ENCODE data around the gene CMTR1. TPM values are rescaled to one million over a fixed set of nuclear protein-coding genes. Genes with fewer than 3 reads are reported as not detected.

The CMTR1 gene
- total and polyA plus RNA-seq, 2 of the 13 experiments (the other 11 are each of a cell fraction or from before 2014, with no cell fraction given): 19.7 to 55.2 TPM

DNA sequence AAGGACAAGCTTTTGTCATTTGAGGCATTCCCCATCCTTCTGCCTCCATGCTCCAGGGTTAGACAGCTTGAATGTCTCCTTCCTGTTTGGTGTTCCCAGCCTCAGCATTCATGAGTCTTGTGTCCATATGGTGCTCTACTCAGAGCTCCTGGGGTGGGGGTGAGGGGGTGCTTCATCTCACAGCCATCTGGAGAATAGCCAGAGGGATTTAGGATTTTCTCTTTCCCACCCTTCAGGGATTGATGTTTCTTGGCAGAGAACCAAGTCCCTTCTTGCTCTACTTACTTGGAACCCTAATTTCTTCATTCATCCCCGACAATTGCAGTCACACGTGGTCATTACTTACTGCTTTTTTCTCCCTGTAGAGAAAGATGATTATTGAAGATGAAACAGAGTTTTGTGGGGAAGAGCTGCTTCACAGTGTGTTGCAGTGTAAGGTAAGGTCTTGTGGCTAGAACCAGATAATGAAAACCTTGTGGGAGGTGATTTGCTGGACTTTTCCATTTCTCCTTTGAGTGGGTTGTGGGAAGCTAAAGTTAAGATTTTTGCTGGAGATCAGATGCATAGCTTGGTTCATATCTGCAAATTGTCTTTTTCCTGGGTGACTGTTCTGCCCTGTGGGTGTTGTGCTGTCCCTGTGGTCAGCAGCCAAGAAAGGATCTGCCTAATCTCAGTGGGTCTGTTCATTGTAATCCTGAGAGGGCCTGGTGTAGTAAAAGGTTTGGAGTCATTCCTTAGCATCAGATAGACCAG, 18.6 kb downstream of the CMTR1 start (continued):
- TF ChIP-seq HNRNPH1 (optimal IDR thresholded peaks at IDR 0.05; ENCODE audit: low read depth, low read length) (no peak), RFXAP (CRISPR knock-in tag; IDR thresholded peaks at IDR 0.05; ENCODE audit: borderline replicate concordance) (no peak)

- in situ Hi-C loops (cut with HindIII; ENCODE audit: extremely low pct_ligation_motif_present, low pct_unique_long_range_greater_than_20kb): no loop called here
- Histone ChIP-seq H3K36me3 (replicated peaks in 1 of 2; ENCODE audit: control insufficient read depth in 1 of 2, insufficient read depth in 2 of 2, low read length in 2 of 2) (peaks cover 30 to 91% of the 10 kb centered on the region in 2 experiments), H3K4me3 (replicated peaks in 1 of 3; ENCODE audit: insufficient read depth in 1 of 3, low read depth in 2 of 3, low read length in 3 of 3) (no peak overlapping the region), H2AFZ (ENCODE audit: low read length) (no peak overlapping the region), H3K9ac (ENCODE audit: insufficient read depth, low read depth, low read length) (no peak overlapping the region), H3K9me3 (ENCODE audit: low read length) (no peaks in the 10 kb centered on the region), H3K27me3 (ENCODE audit: control insufficient read depth in 1 of 2, insufficient read depth in 2 of 2, low read length in 2 of 2) (no peaks in the 10 kb centered on the region), H4K20me1 (ENCODE audit: insufficient read depth, low read length) (no peaks in the 10 kb centered on the region), H3K27ac (ENCODE audit: extremely low read length, insufficient read depth, low read length) (no peak overlapping the region), H3K4me1 (ENCODE audit: insufficient read depth, low read length) (0 out of 2 replicates have a peak, but pooled peaks cover 6% of the 10 kb centered on the region), H3K79me2 (ENCODE audit: insufficient read depth, low read length) (no peaks in the 10 kb centered on the region), H3K4me2 (ENCODE audit: low read depth, low read length) (no peak overlapping the region)
- ATAC-seq (peak; percentile 65), DNase-seq (ENCODE audit: low spot score) (no peak), FAIRE-seq (no peak)
- intact Hi-C loops (cut with micrococcal nuclease; ENCODE audit: unreplicated experiment): no loop called here
- ChIA-PET CTCF (ENCODE audit: low intra/inter-chr PET ratio, low total read pairs) (no interaction called here), POLR2A (no interaction called here)
- TF ChIP-seq NONO (IDR thresholded peaks at IDR 0.05) (no peak), NONO (CRISPR knock-in tag; conservative IDR thresholded peaks at IDR 0.05) (no peak), HNF4A (CRISPR knock-in tag; IDR thresholded peaks at IDR 0.05) (peak; percentile 5; the same call in 1 of the 2 replicates)
- no TSS peak for BruUV-seq (replicated peaks)
- 80% methylated on average over 3 of the region's 3 CpGs for WGBS (ENCODE audit: low lambda C conversion rate)
Measured at GRCh38 chr6:37452522-37452921, 19.5 kb downstream of the CMTR1 start.

- ChIA-PET CTCF (ENCODE audit: low intra/inter-chr PET ratio, low total read pairs) (no interaction called here), POLR2A (no interaction called here)
- Histone ChIP-seq H3K36me3 (replicated peaks in 1 of 2; ENCODE audit: control insufficient read depth in 1 of 2, insufficient read depth in 2 of 2, low read length in 2 of 2) (peaks cover 37 to 88% of the 10 kb centered on the region in 2 experiments), H3K9me3 (ENCODE audit: low read length) (no peaks in the 10 kb centered on the region), H4K20me1 (ENCODE audit: insufficient read depth, low read length) (no peaks in the 10 kb centered on the region), H2AFZ (ENCODE audit: low read length) (no peak overlapping the region), H3K27ac (ENCODE audit: extremely low read length, insufficient read depth, low read length) (no peak overlapping the region), H3K27me3 (ENCODE audit: control insufficient read depth in 1 of 2, insufficient read depth in 2 of 2, low read length in 2 of 2) (no peaks in the 10 kb centered on the region), H3K9ac (ENCODE audit: insufficient read depth, low read depth, low read length) (no peak overlapping the region), H3K4me1 (ENCODE audit: insufficient read depth, low read length) (0 out of 2 replicates have a peak, but pooled peaks cover 6% of the 10 kb centered on the region), H3K4me3 (replicated peaks in 1 of 3; ENCODE audit: insufficient read depth in 1 of 3, low read depth in 2 of 3, low read length in 3 of 3) (no peak overlapping the region), H3K4me2 (ENCODE audit: low read depth, low read length) (no peak overlapping the region), H3K79me2 (ENCODE audit: insufficient read depth, low read length) (no peaks in the 10 kb centered on the region)
- in situ Hi-C loops (cut with HindIII; ENCODE audit: extremely low pct_ligation_motif_present, low pct_unique_long_range_greater_than_20kb): no loop called here
- BruUV-seq (replicated peaks): no TSS peak
- no peak for ATAC-seq
- intact Hi-C loops (cut with micrococcal nuclease; ENCODE audit: unreplicated experiment): no loop called here
- no peak for DNase-seq (ENCODE audit: low spot score)
- FAIRE-seq: no peak
- WGBS (ENCODE audit: low lambda C conversion rate): 93% methylated on average over 8 of the region's 8 CpGs
- no peak for TF ChIP-seq FOSL1 (CRISPR knock-in tag; IDR thresholded peaks at IDR 0.05; ENCODE audit: borderline replicate concordance)
- TF ChIP-seq PHF5A (CRISPR knock-in tag; IDR thresholded peaks at IDR 0.05; ENCODE audit: low read depth, unreplicated experiment): no peak
- no peak for TF ChIP-seq ZNF569 (CRISPR knock-in tag; IDR thresholded peaks at IDR 0.05; ENCODE audit: borderline replicate concordance)
- TF ChIP-seq MAFG (CRISPR knock-in tag; IDR thresholded peaks at IDR 0.05): no peak
- no peak for TF ChIP-seq ZNF275 (CRISPR knock-in tag; IDR thresholded peaks at IDR 0.05; ENCODE audit: borderline replicate concordance)
- TF ChIP-seq ZNF616 (CRISPR knock-in tag; IDR thresholded peaks at IDR 0.05; ENCODE audit: low read depth): no peak
- TF ChIP-seq NFYC (CRISPR knock-in tag; IDR thresholded peaks at IDR 0.05): no peak
- TF ChIP-seq ZNF615 (CRISPR knock-in tag; IDR thresholded peaks at IDR 0.05; ENCODE audit: borderline replicate concordance): no peak
- no peak for TF ChIP-seq ZNF788 (CRISPR knock-in tag; IDR thresholded peaks at IDR 0.05; ENCODE audit: borderline replicate concordance)
Measured at GRCh38 chr6:37454420-37455140, 21.6 kb downstream of the CMTR1 start.

Measured in HepG2 (cell line).